ENCODE results near the gene FLG2.
"Not testable (repeated sequence)": the region's sequence is repeated elsewhere in the genome, so short reads cannot be mapped to it uniquely, and the experiment has no call there.

FLG2 gene

DNA sequence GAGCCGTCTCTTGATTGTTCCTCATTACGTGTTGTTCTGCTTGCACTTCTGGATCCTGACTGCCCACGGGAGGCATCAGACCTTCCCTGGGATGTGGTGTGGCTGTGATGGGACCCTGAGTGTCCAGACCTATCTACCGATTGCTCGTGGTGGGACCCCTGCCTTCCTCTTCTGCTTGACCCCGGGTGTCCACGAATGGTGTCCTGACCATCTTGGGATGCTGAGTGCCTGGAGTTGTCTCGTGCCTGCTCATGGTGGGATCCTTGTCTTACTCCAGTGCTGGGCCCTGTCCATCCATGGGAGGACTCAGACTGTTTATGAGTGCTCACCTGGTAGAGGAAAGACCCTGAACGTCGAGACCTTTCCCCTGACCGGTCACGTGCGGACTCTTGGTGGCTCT is 47.6 kb downstream of the FLG2 start:
- not testable (repeated sequence) for DNase-seq (ENCODE audit: low spot score)

DNA sequence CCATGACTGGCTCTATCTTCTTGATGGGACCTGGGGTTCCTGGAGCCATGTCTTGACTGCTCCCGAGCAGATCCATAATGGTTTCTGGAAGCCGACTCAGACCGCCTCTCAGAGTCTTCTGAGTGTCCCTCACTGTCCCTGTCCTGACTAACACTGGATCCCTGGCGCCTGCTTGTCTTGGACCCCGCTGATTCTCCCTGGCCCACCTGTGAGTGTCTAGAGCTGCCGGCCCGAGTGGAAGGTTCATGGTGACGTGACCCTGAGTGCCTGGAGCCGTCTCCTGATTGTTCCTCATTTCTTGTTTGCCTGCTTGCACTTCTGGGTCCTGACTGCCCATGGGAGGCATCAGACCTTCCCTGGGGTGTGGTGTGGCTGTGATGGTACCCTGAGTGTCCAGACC is 49.9 kb downstream of the FLG2 start:
- DNase-seq (ENCODE audit: low spot score): no peak

DNA sequence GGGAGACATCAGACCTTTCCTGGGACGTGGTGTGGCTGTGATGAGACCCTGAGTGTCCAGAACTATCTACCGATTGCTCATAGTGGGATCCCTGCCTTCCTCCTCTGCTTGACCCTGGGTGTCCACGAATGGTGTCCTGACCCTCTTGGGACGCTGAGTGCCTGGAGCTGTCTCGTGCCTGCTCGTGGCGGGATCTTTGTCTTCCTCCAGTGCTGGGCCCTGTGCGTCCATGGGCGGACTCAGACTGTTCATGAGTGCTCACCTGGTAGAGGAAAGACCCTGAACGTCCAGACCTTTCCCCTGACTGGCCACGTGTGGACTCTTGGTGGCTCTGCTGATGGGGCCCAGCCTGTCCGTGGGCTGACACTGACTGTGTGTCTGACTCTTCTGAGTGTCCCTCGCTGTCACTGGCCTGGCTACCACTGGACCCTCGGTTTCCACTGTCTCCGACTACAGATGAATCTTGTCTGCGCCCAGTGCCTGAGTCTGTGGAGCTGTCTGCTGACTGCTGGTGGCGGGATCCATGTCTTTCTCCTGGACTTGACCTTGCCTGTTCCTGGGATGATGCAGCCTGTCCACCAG is 50.4 kb downstream of the FLG2 start:
- DNase-seq (ENCODE audit: low spot score): not testable (repeated sequence)

DNA sequence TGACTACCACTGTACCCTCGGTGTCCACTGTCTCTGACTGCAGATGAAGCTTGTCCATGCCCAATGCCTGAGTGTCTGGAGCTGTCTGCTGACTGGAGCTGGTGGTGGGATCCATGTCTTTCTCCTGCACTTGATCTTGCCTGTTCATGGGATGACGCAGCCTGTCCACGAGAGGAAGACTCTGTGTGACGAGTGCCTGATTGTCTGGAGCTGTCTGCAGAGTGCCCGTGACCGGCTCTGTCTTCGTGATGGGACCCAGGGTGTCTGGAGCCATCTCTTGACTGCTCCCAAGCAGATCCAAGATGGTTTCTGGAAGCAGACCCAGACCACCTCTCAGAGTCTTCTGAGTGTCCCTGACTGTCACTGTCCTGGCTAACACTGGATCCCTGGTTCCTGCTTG is 51.0 kb downstream of the FLG2 start:
- not testable (repeated sequence) for DNase-seq (ENCODE audit: low spot score)

GRCh38 chr1:152307970-152308369 is 51.8 kb downstream of the FLG2 start:
- DNase-seq (ENCODE audit: low spot score): not testable (repeated sequence)

DNA sequence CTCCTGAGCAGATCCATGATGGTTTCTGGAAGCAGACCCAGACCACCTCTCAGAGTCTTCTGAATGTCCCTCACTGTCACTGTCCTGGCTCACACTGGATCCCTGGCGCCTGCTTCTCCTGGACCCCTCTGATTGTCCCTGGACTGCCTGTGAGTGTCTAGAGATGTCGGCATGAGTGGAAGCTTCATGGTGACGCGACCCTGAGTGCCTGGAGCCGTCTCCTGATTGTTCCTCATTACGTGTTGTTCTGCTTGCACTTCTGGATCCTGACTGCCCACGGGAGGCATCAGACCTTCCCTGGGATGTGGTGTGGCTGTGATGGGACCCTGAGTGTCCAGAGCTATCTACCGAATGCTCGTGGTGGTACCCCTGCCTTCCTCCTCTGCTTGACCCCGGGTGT is 53.7 kb downstream of the FLG2 start:
- not testable (repeated sequence) for DNase-seq (ENCODE audit: low spot score)

DNA sequence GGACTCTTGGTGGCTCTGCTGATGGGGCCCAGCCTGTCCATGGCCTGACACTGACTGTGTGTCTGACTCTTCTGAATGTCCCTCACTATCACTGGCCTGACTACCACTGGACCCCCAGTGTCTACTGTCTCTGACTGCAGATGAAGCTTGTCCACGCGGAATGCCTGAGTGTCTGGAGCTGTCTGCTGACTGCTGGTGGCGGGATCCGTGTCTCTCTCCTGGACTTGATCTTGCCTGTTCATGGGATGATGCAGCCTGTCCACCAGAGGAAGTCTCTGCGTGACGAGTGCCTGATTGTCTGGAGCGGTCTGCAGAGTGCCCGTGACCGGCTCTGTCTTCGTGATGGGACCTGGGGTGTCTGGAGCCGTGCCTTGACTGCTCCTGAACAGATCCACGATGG is 55.0 kb downstream of the FLG2 start:
- not testable (repeated sequence) for DNase-seq (ENCODE audit: low spot score)

DNA sequence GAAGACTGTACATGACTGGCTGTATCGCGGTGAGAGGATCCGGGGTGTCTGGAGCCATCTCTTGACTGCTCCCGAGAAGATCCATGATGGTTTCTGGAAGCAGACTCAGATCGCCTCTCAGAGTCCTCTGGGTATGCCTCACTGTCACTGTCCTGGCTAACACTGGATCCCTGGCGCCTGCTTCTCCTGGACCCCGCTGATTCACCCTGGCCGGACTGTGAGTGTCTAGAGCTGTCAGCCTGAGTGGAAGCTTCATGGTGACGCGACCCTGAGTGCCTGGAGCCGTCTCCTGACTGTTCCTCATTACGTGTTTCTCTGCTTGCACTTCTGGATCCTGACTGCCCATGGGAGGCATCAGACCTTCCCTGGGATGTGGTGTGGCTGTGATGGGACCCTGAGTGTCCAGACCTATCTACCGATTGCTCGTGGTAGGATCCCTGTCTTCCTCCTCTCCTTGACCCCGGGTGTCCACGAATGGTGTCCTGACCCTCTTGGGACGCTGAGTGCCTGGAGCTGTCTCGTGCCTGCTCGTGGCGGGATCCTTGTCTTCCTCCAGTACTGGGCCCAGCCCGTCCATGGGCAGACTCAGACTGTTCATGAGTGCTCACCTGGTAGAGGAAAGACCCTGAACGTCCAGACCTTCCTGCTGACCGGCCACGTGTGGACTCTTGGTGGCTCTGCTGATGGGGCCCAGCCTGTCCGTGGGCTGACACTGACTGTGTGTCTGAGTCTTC is 56.5 kb downstream of the FLG2 start:
- not testable (repeated sequence) for DNase-seq (ENCODE audit: low spot score)

Measured in Ammon's horn (tissue), 1 donor.